M059J (cell line): Measurements from ENCODE around the gene NAP1L4. TPM values are rescaled to one million over a fixed set of nuclear protein-coding genes. Genes with fewer than 3 reads are reported as not detected.

Experiments
- total RNA-seq: library from RNA; depleted of rRNA; stranded (reverse); fragments of >200 nt; shearing (Covaris generic); gene quantifications from 2 replicates; pipeline ENCODE4 v1.2.3, GENCODE V29; 2014; rRNA removed

The NAP1L4 gene
- total RNA-seq, 1 experiment from 2014 or later, result 120 TPM

Other genes with a start within 250 kb of the NAP1L4 start
- gene CDKN1C, start 106.6 kb downstream of the NAP1L4 start, total RNA-seq, result 4.4 and 6.2 TPM in 2 replicates
- 9.1 and 18.9 TPM in 2 replicates for gene PHLDA2, start 62.9 kb downstream of the NAP1L4 start, total RNA-seq
- 36.9 and 58.8 TPM in 2 replicates for gene CARS1, start 65.1 kb upstream of the NAP1L4 start, total RNA-seq
- gene OSBPL5, start 173.0 kb upstream of the NAP1L4 start, total RNA-seq, result 3.6 and 5.0 TPM in 2 replicates
- not detected in 2 replicates for gene MRGPRG, start 226.5 kb upstream of the NAP1L4 start, total RNA-seq
- not detected in 2 replicates for gene MRGPRE, start 240.1 kb upstream of the NAP1L4 start, total RNA-seq